GM18520 (cell line): ENCODE results near the gene ARHGAP22.

Experiments used
- ATAC-seq: cut with Tn5 transposase; IDR thresholded peaks from one replicate; pipeline ENCODE4 v1.9.1; 2021; ENCODE audit not compliant: unreplicated experiment

The ARHGAP22 gene

DNA sequence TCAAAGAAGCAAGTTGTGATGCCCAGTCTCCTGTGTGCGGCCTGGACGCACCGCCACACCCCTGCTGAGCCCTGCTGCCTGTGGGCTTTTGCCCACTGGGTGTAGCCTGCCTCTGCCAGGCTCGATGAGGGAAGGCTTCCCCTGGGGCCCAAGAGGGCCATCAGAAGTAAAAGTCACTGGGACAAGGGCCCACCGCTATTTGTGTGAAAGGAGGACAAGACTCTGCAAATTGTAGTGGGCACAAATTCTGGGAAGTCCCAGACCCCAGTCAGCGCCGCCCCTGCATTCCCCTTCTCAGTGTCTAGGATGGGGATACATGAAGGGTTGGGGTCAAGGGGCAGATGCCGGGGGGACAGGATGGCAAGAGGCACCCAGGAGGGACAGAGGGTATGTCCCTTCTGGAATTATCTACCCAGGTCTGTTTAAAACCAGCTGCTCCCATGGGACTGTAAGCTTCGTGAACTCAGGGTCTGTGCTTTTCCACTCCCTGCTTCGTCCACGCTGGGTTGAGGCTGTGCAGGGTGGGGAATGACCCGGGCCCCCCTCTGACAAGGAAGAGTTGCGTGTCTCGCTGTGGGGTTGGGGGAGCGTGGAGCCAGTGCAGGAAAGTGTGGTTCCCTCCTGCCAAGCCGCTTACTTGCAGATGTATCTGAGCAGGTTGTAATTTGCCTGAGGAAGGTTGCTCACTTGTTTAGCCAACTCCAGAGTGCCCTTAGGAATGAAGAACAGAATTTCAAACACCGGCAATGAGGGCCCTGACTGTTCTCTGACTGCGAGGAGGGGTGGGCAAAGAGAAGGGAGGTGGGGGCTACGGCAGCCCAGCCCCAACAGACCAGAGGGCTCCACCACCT is 151.2 kb downstream of the ARHGAP22 start:
- ATAC-seq = no peak

DNA sequence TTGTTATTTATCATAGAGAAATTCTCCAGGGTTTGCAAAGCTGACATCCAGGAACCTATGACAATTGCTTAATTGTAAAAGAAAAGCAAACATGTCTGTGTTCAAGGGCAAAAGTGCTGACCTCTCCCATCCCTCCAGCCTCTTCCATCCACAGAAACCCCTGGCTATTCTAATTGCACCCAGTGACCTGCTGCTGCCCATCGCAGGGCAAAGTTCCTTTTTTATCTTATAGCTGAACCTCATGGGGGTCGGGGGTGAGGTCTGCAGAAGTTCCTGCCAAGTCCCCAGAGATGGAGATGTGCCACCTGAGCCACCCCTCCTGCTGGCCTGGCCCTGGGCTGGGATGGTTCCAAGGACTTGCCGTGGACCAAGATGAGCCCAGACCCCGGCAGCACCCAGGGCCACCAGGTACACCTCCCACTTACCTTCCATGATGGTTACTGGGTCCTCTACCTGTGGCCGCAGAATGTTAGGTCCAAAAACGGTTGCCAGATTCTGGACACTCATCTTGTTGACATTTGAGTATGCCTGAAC is 151.9 kb downstream of the ARHGAP22 start:
- no peak for ATAC-seq

DNA sequence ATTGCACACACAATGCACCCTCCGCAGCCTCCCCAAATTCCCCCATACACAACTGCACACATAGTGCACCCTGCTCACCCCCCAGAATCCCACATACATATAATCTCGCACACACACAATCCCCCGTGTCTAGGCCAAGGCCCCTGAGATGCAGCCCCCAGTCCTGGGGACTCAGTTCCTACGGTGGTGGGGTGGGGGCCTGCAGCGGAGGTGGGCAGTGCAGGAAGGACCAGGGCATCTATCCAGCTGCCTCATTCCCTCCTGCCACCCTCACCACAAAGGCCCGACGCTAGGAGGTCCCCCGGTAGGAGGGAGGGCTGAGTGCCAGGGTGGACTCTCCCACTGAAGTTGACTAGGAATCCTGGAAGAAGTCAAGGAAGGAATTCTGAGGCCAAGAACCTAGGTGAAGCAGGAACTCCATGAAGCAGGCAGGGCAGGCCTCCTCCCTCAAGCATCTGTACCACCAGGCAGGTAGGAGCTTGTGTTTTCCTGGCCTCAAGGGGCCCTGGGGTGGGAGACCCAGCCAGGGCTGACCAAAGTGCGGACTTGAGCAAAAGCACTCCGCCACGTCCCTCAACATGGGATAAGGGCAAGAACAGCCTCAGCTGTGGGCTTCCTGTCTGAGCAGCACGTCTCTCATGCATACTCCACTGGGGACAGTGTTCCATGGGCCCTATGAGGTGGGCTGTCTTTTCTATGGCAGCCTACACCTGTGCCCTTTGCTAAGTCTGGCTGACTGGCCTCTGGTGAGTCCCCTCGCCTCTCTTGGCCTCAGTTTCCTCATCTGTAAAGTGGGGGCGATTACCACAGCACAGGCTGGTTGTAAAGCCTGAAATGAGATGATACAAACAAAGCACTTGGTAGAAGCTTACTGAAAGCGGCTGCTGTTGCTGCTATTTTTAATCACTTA is 152.6 kb downstream of the ARHGAP22 start:
- no peak for ATAC-seq

DNA sequence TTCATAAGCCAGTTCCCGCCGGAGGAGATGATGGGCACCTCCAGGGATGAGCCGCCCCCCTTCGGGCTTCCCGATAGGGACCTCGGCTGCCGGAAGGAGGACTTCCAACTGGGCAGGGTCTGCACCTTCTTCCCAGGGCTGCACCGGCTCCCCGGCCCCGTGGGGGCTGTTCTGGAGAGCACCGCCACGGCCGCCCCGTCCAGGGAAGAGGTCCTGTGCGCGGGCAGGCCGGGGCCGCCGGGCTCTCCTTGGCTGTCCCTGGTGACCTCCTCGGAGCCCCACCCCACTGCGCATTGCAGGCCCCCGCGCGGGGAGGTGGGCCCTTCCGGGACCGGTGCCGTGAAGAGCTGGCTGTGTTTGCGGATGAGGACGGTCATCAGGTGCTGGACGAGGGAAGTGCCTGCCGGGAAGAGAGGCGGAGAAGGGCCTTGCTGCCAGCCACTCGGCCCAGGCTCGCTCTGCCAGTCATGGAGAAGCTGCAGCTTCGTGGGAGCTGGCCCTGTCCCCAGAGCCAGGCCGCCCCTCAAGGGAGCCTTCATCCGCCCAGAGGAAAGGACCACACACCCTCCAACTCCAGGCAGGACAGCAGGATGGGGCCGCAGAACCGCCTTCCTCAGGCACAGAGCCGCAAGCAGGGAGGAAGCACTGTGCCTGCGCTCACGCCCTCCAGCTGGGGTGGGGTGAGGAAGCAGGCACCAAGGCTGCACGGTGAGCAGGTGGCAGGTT is 154.0 kb downstream of the ARHGAP22 start:
- ATAC-seq = no peak

DNA sequence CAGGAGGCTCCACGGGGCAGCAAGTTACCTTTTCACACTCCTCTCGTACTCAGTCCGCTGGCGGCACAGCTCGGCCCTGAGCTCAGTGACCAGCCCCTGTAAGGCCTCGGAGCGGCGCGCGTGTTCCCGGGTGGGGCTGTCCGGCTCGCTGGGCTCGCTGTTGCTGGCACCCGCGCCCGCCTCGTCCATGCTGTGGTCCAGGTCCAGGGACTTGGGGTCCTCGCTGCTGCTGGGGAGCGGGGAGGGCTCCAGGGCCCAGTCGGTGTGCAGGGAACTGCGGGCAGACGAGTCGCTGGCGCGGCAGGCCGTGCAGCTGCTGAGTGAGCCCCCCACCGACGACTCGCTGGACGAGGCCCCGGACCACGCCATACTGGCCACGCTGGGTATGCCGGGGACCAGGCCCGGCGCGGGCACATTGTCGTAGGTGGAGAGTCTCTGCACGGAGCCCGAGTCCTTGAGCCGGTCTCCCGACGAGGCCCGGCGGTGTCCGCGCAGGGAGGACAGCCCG is 154.6 kb downstream of the ARHGAP22 start:
- ATAC-seq = no peak

DNA sequence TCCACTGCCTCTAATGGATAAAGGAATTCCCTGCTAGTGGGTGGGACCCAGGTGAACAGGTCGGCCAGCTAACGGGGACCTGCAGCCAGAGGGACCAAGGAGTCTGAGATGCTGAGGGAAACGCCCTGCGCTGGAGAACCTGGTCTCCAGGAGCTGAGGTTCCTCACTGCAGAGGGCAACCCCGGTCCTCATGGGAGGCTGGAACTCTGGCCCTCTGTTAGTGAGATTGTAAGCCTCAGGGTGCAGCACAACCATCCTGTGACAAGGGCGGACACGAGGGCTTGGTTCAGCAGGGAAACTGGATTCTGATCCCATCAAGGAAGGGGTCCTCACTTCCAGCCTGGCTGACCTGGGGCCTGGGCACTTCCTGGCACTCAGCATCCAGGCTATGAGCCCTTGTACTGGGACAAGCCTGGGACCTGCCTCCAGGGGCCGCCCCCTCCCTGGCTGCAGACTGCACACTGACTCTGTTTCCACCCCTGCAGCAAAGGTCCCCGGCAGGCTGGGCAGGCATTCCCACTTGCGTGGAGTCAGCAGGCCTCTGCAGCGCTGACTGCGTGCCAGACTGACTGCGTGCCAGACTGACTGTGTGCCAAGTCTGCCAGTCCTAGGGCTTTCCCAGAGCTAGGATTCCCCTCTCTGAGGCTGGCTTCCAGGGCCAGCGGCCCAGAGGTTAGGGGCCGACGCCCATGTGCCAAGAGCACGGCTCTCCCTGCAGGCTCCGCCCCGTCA is 155.2 kb downstream of the ARHGAP22 start:
- ATAC-seq = no peak

DNA sequence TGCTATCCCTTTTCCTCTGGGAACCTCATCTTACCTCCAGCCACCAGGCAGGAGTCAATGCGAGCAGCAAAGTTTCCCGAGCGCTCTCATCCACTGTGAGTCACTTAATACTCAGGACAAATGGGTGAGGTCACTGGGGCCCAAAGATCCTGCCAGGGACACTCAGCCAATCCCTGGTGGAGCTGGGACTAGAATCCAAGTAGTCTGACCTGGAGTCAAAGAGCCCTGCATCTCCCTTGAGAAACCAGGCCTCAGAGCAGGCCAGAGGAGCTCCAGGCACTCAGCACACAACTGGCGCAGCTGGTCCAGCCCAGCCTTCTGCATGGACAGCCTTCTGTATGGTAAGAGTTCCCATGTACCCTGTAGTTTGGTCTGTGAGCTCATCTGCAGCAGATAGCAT is 156.1 kb downstream of the ARHGAP22 start:
- no peak for ATAC-seq

DNA sequence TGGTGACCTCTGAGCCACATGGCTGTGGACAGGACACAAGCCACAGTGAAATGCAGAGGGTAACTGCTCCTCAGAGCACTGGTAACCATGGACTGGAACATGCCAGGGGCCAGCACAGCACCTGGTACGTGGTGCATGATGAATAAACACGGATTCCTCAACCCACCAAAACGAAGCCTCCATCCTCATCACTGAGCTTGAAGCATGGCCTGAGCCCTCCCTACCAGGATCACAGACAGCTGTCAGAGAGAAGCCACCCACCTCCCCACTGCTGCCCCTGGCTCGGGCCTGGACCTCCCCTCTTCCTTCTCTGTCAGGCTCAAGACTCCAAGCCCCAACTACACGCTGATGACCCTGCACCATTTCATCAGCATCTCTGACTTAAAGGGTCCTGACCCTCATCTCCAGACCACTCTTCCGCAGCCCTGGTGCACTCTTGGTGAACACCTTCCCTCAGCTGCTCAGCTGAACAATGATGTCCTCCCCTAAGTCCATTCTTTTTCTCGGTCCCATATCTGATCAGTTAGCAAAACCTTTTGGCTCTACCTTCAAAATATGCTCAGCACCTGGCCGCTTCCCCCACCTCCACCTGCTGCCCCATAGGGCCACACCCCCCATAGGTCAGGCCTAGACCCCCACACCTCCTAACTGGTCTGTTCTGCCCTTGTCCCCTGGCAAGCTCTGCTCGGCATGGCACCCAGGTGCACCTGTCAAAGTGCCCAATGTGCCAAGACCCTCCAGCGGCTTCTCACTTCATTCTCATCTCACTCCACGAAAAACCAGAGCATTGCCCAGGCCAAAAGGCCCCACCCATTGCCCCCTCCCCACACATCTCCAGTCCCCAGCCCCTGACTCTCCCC is 157.3 kb downstream of the ARHGAP22 start:
- ATAC-seq = no peak

DNA sequence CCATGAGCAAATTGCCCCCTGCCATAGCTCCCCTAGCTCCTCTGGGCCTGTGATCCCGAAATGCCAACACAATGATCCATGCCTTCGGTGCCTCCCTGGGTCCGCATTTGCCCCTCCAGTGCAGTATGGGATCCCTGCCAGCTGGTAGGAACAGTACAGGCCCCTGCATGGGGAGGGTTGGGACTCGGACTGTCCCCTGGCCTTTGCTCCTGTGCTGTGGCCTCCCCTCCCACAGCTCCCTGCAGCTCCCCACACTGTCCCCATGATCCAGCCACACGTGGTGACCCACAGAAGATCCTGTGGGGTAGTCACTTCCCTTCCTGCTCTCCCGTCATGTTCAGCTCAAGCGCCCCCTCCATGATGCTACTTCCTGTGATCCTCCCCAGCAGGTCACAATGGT is 158.1 kb downstream of the ARHGAP22 start:
- no peak for ATAC-seq

DNA sequence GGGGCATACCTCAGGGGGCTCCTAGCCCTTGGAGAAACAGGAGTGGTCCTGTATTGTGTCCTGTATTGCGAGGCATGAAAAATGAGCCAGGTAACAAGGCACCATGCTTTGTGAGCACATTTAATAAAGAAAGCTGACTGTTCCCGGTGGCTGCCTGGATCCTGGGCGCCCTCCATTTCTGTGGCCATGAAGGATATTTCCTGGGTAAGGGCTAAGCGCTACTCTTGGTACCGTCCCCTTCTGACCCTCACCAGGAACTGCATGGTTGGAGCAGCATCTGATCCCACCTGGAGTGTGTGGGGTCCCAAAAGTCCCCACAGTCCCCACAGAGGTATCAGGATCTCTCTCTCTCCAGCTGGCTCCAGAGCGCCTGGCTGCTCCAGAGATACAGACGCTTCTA is 158.9 kb downstream of the ARHGAP22 start:
- no peak for ATAC-seq

DNA sequence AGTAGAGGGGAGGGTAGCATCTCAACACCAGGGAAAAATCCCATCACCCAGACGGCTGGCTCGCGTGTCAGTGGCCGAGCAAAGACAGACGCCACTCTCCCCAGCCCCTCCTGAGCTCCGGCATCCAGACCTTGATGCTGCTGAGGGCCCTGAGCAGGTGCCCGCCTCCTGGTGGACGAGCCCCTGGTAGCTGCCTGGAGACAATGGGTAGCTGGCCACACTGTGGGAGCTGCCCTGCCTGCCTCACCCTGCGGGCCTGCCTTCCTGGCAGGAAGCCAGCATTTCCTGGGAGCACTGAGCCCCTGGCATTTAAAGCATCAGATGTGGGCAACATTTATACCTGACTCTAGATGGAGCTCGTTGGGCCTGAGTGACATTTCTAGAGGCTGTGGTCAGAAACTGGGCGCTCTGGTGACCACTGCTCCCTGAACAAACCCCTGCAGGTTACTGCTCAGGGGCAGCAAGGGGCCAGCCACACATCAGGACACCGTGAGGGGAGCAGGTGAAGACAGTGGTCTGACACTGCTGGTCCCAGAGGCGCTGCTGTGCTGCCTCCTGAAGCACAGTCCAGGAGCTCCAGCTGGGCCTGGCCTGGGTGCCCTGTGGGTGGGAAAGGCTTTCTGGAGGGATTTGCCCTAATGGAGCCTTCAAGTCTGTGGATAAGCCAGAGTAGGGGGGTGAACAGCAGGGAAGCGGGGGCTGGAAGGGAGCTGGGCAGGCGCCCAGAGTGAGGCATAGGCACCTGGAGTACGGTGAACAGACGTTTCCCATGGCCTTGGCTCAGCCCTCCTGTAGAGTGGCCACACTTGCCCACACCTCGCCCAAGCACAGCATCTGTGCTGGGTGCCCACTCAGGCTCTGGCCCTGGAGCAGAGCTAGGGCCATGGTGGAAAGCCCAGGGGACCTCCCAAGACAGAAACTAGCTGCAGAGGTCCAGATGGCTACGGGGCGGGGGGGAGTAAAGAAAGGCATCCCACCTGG is 159.7 kb downstream of the ARHGAP22 start:
- no peak for ATAC-seq

DNA sequence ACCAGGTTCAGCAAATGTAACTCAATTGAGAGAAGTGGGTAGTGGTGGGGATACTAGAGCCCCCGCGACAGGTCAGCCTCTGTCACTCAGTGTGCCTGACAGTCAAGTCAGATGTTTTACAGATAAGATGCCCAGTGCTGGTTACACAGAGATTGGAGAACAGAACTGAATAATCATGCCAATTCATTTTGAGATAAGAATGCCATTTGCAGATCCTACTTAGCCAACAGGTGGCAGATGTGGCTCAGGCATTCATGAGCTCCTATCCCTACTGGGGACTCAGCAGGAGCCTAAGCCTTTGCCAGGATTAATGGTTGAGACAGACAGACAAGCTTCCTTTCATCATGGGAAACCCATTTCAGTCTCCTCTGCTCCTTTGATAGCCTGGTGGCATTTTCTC is 160.6 kb downstream of the ARHGAP22 start:
- ATAC-seq = no peak

DNA sequence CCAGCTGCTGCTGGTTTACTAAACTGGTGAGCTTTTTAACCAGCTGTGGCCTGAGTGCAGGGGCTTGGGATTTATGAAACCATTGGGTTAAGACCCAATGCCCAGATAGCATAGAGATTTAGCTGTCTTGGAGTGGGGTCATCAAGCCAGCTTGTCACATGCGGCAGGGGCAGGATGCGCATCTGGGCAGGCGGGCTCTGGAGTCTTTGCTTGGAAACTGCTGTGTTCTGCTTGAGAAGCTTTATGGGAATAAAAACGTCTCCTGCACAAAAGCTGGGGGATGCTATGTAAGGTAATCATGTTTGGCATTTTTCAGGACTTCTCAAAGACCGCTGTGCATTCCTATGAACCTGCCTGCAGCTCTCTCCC is 162.1 kb downstream of the ARHGAP22 start:
- no peak for ATAC-seq

DNA sequence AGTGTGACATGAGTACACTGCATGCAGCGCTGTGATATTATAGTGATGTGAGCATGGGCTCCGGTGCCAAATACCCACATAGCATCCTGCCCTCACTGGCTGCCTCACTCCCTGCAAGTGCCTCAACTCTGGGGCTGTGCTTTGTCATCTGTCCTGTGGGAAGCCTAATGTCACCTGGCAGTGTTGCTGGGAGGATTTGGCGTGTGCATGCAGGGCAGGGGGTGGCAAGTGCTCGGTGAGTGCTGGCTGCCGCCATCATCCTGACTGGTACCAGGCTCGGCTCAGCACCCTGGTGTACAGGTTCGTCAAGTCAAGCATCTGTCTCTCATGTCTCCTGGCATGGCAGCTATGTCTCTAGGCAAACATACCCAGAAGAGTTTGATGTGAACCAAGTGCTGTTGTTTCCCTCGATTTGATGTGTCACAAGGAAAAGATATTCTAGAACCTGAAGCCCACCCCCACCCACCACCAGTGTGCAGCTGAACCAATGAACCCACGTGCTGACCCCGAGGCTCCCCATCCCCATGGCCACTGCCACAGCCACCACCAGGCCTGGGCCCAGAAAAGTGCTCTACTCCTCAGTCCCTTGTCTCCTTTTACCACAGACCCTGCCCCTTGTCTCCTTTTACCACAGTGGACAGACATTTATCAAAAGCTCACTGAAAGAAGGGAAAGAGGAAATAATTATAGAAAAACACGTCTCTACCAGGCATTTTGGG is 162.6 kb downstream of the ARHGAP22 start:
- ATAC-seq = no peak

DNA sequence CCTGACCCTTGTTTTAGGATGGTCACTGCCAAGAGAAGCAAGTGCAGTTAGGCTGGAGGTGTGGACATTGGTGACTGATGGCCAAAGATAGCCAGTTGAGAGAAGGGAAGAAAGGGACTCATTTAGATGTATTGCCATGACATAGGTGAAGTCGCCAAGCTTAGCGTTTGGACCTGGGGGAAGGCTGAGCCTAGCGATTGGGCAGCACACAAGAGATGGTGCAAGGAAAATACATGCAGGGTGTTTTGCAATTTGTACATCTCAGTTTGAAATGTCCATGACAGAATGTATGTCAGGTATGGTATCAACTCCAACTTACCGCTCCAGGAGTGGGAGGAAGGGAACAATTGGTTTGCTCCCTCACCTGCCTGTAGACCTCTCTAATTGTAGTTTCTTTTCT is 164.1 kb downstream of the ARHGAP22 start:
- no peak for ATAC-seq

DNA sequence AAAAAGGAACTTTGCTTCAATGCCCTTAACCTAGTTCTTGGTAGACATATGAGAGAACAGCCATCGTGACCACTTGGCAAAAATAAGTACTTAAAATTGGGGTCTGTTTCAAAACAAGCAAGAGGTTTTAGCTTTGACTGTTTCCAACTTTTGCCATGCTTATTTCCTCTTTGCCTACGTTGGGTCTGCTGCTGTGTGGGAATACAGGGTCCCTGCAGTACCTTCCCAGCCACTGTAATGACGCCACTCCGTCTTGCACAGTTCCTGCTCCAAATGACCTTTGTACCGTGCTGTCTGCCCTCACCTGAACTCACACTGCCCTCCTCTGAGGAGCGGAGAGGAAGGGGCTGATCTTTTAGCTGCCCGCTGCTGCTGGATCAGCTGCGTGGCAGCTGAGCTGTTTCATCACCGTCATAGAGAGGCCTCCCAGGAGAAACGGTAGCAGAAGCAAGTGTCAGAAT is 165.3 kb downstream of the ARHGAP22 start:
- no peak for ATAC-seq

DNA sequence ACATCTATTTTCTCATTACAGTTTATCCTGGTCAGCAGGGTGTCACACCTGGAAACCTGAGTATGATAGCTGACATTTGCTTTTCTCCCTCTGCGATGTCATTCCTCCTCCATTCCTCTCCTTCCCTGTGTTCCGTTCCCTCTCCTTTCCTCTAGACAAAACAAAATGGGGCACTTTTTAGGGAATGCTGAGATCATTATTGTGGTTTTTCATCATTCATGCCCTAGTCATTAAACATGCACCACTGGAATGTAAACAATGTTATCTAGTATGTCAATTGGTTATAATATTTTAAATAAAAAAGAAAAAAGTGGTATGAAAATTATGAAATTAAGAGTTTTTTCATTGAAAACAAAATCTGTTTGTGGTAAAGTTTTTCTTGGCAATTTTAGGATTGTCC is 165.8 kb downstream of the ARHGAP22 start:
- no peak for ATAC-seq
